Astrocyte (in vitro differentiated cells and primary cell): ENCODE data around the gene C3orf22. TPM values are rescaled to one million over a fixed set of nuclear protein-coding genes. Genes with fewer than 3 reads are reported as not detected.
"Not testable (repeated sequence)": the region's sequence is repeated elsewhere in the genome, so short reads cannot be mapped to it uniquely, and the experiment has no call there.

Experiments used
- DNase-seq: peaks from one replicate; pipeline ENCODE4 v3.0.0-alpha.2; 2010; ENCODE audit warnings: low read depth
- FAIRE-seq: peaks from 2 replicates; lab custom pipeline; 2011; peaks lifted over from hg19 to GRCh38; lab: Jason Lieb, UNC
- H2AFZ ChIP-seq: 2 replicates; pipeline ENCODE4 v1.6.0; 2012; ENCODE audit warnings: low read depth, low read length, inconsistent platforms
- H3K27ac ChIP-seq: 2 replicates; pipeline ENCODE4 v1.5.1; 2011; ENCODE audit warnings: low read depth, low read length, inconsistent platforms
- H3K27me3 ChIP-seq: 2 replicates; pipeline ENCODE4 v1.6.0; 2011; ENCODE audit warnings: low read length, inconsistent platforms; ENCODE audit not compliant: insufficient read depth
- H3K36me3 ChIP-seq: 2 replicates; pipeline ENCODE4 v1.5.1; 2011; ENCODE audit warnings: low read length, inconsistent platforms; ENCODE audit not compliant: insufficient read depth
- H3K4me1 ChIP-seq: 2 replicates; pipeline ENCODE4 v1.5.1; 2011; ENCODE audit warnings: low read length, inconsistent platforms; ENCODE audit not compliant: insufficient read depth
- H3K4me2 ChIP-seq: 2 replicates; pipeline ENCODE4 v1.6.0; 2012; ENCODE audit warnings: low read length, inconsistent platforms
- H3K4me3 ChIP-seq: 2 replicates; pipeline ENCODE4 v1.5.1; 2011; ENCODE audit warnings: low read depth, mild to moderate bottlenecking, low read length, inconsistent platforms; ENCODE audit not compliant: insufficient read depth
- H3K79me2 ChIP-seq: 2 replicates; pipeline ENCODE4 v1.6.0; 2012; ENCODE audit warnings: mild to moderate bottlenecking, low read length, inconsistent platforms; ENCODE audit not compliant: insufficient read depth
- H3K9ac ChIP-seq: 2 replicates; pipeline ENCODE4 v1.6.0; 2012; ENCODE audit warnings: mild to moderate bottlenecking, low read length, inconsistent platforms
- H3K9me3 ChIP-seq: 2 replicates; pipeline ENCODE4 v1.5.1; 2012; ENCODE audit warnings: low read depth, mild to moderate bottlenecking, low read length, inconsistent platforms; ENCODE audit not compliant: insufficient read depth
- H4K20me1 ChIP-seq: 2 replicates; pipeline ENCODE4 v1.6.0; 2012; ENCODE audit warnings: low read length, inconsistent platforms; ENCODE audit not compliant: insufficient read depth
- H3K27ac Mint-ChIP-seq: one replicate; pipeline ENCODE4 v1.8.0; 2021; ENCODE audit warnings: mild to moderate bottlenecking, mixed read lengths; ENCODE audit not compliant: unreplicated experiment
- H3K27me3 Mint-ChIP-seq: one replicate; pipeline ENCODE4 v1.8.0; 2021; ENCODE audit warnings: low read depth, mixed read lengths; ENCODE audit not compliant: unreplicated experiment
- H3K36me3 Mint-ChIP-seq: one replicate; pipeline ENCODE4 v1.8.0; 2021; ENCODE audit warnings: low read depth, mixed read lengths; ENCODE audit not compliant: unreplicated experiment
- H3K4me1 Mint-ChIP-seq: one replicate; pipeline ENCODE4 v1.8.0; 2021; ENCODE audit warnings: low read depth, mixed read lengths; ENCODE audit not compliant: unreplicated experiment
- H3K4me3 Mint-ChIP-seq: one replicate; pipeline ENCODE4 v1.8.0; 2021; ENCODE audit warnings: mild to moderate bottlenecking, moderate library complexity, mixed read lengths; ENCODE audit not compliant: unreplicated experiment
- H3K9me3 Mint-ChIP-seq: one replicate; pipeline ENCODE4 v1.8.0; 2021; ENCODE audit warnings: mild to moderate bottlenecking, mixed read lengths; ENCODE audit not compliant: unreplicated experiment
- EZH2 ChIP-seq: IDR thresholded peaks from 2 replicates; pipeline ENCODE4 v1.6.1; 2012; ENCODE audit warnings: mild to moderate bottlenecking, low read length, inconsistent platforms; ENCODE audit not compliant: insufficient read depth
- total RNA-seq: library from RNA; stranded (reverse); gene quantifications from 2 replicates; pipeline ENCODE4 v1.2.1, GENCODE V29; 2021
- TF ChIP-seq, protein P1 (sequence below): IDR thresholded peaks from 2 replicates; pipeline ENCODE4 v1.5.1; 2011; ENCODE audit warnings: low read depth, mild to moderate bottlenecking, inconsistent platforms, low read length, moderate library complexity; ENCODE audit not compliant: insufficient read depth

The C3orf22 gene
- total RNA-seq, 1 donor from 2014 or later, result not detected

GRCh38 chr3:126537116-126537729 is 21.5 kb downstream of the C3orf22 start:
- Histone ChIP-seq H3K4me1 (peaks cover 8% of the 10 kb centered on the region), H3K79me2 (no peaks in the 10 kb centered on the region), H3K4me2 (no peak overlapping the region), H2AFZ (no peak overlapping the region), H3K9ac (no peak overlapping the region), H3K4me3 (no peak overlapping the region), H3K27me3 (peaks cover 44% of the 10 kb centered on the region), H3K36me3 (no peaks in the 10 kb centered on the region), H4K20me1 (peaks cover 3% of the 10 kb centered on the region), H3K27ac (no peak overlapping the region), H3K9me3 (no peaks in the 10 kb centered on the region)
- TF ChIP-seq, protein P1, sequence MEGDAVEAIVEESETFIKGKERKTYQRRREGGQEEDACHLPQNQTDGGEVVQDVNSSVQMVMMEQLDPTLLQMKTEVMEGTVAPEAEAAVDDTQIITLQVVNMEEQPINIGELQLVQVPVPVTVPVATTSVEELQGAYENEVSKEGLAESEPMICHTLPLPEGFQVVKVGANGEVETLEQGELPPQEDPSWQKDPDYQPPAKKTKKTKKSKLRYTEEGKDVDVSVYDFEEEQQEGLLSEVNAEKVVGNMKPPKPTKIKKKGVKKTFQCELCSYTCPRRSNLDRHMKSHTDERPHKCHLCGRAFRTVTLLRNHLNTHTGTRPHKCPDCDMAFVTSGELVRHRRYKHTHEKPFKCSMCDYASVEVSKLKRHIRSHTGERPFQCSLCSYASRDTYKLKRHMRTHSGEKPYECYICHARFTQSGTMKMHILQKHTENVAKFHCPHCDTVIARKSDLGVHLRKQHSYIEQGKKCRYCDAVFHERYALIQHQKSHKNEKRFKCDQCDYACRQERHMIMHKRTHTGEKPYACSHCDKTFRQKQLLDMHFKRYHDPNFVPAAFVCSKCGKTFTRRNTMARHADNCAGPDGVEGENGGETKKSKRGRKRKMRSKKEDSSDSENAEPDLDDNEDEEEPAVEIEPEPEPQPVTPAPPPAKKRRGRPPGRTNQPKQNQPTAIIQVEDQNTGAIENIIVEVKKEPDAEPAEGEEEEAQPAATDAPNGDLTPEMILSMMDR, result no peak
- no peak for TF ChIP-seq EZH2
- Mint-ChIP-seq H3K36me3 (peaks cover 2% of the 10 kb centered on the region), H3K4me1 (peaks cover 11% of the 10 kb centered on the region), H3K9me3 (peaks cover 2% of the 10 kb centered on the region), H3K4me3 (no peak overlapping the region), H3K27ac (no peak overlapping the region), H3K27me3 (peaks cover 62% of the 10 kb centered on the region)
- no peak for DNase-seq
- no peak for FAIRE-seq

DNA sequence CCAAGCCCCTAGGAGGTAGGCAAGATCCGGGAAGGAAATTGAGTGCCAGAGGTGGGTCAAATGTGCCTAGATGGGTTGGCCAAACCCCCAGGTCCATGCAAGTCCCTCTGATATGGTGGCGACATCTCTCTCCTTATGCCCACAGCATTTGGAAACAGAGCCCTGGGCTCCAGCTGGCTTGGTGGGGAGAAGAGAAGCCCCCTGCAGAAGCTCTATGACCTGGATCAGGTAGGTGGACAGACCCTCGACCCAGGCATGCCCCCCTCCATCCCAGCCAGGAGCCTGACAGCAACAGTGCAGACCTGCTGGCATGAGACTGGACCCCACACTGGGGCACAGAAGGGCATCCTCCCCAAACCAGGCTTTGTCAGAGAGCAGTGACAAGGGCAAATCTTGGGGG is 22.6 kb downstream of the C3orf22 start:
- no peak overlapping the region for H2AFZ ChIP-seq
- no peaks in the 10 kb centered on the region for H3K79me2 ChIP-seq
- H3K27ac Mint-ChIP-seq, result no peak overlapping the region
- no peaks in the 10 kb centered on the region for H3K9me3 ChIP-seq
- DNase-seq (no peak), FAIRE-seq (no peak)
- H3K4me3 Mint-ChIP-seq, result no peak overlapping the region
- no peak overlapping the region for H3K4me2 ChIP-seq
- TF ChIP-seq, protein P1, result no peak
- TF ChIP-seq EZH2, result no peak
- H3K27me3 Mint-ChIP-seq, result peaks cover 65% of the 10 kb centered on the region
- peaks cover 7% of the 10 kb centered on the region for H3K4me1 ChIP-seq
- H3K9me3 Mint-ChIP-seq, result peaks cover 2% of the 10 kb centered on the region
- H3K27ac ChIP-seq, result no peak overlapping the region
- no peak overlapping the region for H3K4me3 ChIP-seq
- H3K27me3 ChIP-seq, result peaks cover 47% of the 10 kb centered on the region
- H4K20me1 ChIP-seq, result peaks cover 3% of the 10 kb centered on the region
- peaks cover 11% of the 10 kb centered on the region for H3K4me1 Mint-ChIP-seq
- H3K9ac ChIP-seq, result no peak overlapping the region
- H3K36me3 Mint-ChIP-seq, result peaks cover 2% of the 10 kb centered on the region
- H3K36me3 ChIP-seq, result no peaks in the 10 kb centered on the region

GRCh38 chr3:126535636-126536035 is 23.1 kb downstream of the C3orf22 start:
- H3K9me3 Mint-ChIP-seq, result peaks cover 2% of the 10 kb centered on the region
- H3K4me1 Mint-ChIP-seq, result peaks cover 8% of the 10 kb centered on the region
- peaks cover 44% of the 10 kb centered on the region for H3K27me3 ChIP-seq
- H3K36me3 ChIP-seq, result no peaks in the 10 kb centered on the region
- no peaks in the 10 kb centered on the region for H3K79me2 ChIP-seq
- H3K27ac ChIP-seq, result no peak overlapping the region
- H3K4me3 Mint-ChIP-seq, result no peak overlapping the region
- H3K27ac Mint-ChIP-seq, result no peak overlapping the region
- peaks cover 64% of the 10 kb centered on the region for H3K27me3 Mint-ChIP-seq
- H3K4me1 ChIP-seq, result peaks cover 2% of the 10 kb centered on the region
- H3K4me3 ChIP-seq, result no peak overlapping the region
- TF ChIP-seq EZH2, result no peak
- TF ChIP-seq, protein P1, result no peak
- peaks cover 2% of the 10 kb centered on the region for H3K36me3 Mint-ChIP-seq
- peaks cover 3% of the 10 kb centered on the region for H4K20me1 ChIP-seq
- no peak overlapping the region for H3K9ac ChIP-seq
- FAIRE-seq (no peak), DNase-seq (no peak)
- H3K4me2 ChIP-seq, result no peak overlapping the region
- no peak overlapping the region for H2AFZ ChIP-seq
- no peaks in the 10 kb centered on the region for H3K9me3 ChIP-seq

- DNase-seq, H2AFZ ChIP-seq, H3K4me3 Mint-ChIP-seq, H3K9me3 ChIP-seq, H4K20me1 ChIP-seq, H3K27ac Mint-ChIP-seq, H3K4me1 ChIP-seq, H3K9me3 Mint-ChIP-seq, H3K79me2 ChIP-seq, H3K36me3 ChIP-seq, H3K36me3 Mint-ChIP-seq, H3K4me3 ChIP-seq, H3K4me2 ChIP-seq, FAIRE-seq, H3K9ac ChIP-seq, H3K27ac ChIP-seq, H3K4me1 Mint-ChIP-seq: not testable (repeated sequence)
- H3K27me3 Mint-ChIP-seq, result peaks cover 63% of the 10 kb centered on the region
- H3K27me3 ChIP-seq, result peaks cover 44% of the 10 kb centered on the region
These were observed 24.0 kb downstream of the C3orf22 start for GRCh38 chr3:126534716-126535115.
